ENCODE results near the gene TXNDC2.
"Not testable (repeated sequence)": the region's sequence is repeated elsewhere in the genome, so short reads cannot be mapped to it uniquely, and the experiment has no call there.

The TXNDC2 gene

GRCh38 chr18:9912285-9912684 lies 26.5 kb downstream of the TXNDC2 start:
- H3K27ac ChIP-seq (replicated peaks; ENCODE audit: low read length); H3K27me3 ChIP-seq (ENCODE audit: control insufficient read depth in 3 of 3, insufficient read depth in 3 of 3, low read depth in 1 of 3, low read length in 3 of 3); H3K4ac ChIP-seq (ENCODE audit: low read length); H2BK120ac ChIP-seq (ENCODE audit: low read depth, low read length); H3K79me1 ChIP-seq (ENCODE audit: low read depth, low read length); H4K91ac ChIP-seq (ENCODE audit: low read depth, low read length, poor library complexity); H3K4me3 ChIP-seq (ENCODE audit: low read length in 2 of 2); H2AK5ac ChIP-seq (ENCODE audit: low read depth, low read length); H3K9ac ChIP-seq (ENCODE audit: low read depth, low read length, poor library complexity); H3K4me2 ChIP-seq (ENCODE audit: insufficient read depth, low read length, poor library complexity, severe bottlenecking); H3K9me3 ChIP-seq (replicated peaks in 1 of 2; ENCODE audit: control insufficient read depth in 2 of 2, insufficient read depth in 1 of 2, low read depth in 1 of 2, low read length in 2 of 2); H4K8ac ChIP-seq (ENCODE audit: low read depth, low read length); H3K36me3 ChIP-seq (replicated peaks in 1 of 2; ENCODE audit: control insufficient read depth in 2 of 2, insufficient read depth in 2 of 2, low read length in 2 of 2); H3K18ac ChIP-seq (ENCODE audit: low read length); H3K23ac ChIP-seq (ENCODE audit: low read depth, low read length, poor library complexity); H2BK12ac ChIP-seq (ENCODE audit: low read length); H2BK5ac ChIP-seq (ENCODE audit: low read length); H2BK15ac ChIP-seq (ENCODE audit: low read length); DNase-seq (ENCODE audit: low spot score); H3K14ac ChIP-seq (ENCODE audit: low read length): not testable (repeated sequence)
- Histone ChIP-seq H2AFZ (ENCODE audit: low read length) (peak overlapping the region; percentile 96), H3K4me1 (ENCODE audit: control insufficient read depth in 2 of 2, insufficient read depth in 1 of 2, low read depth in 1 of 2, low read length in 2 of 2) (peaks cover 1 to 14% of the 10 kb centered on the region in 2 donors)
- WGBS, 2 donors (ENCODE audit: extremely low coverage in 2 of 2, insufficient read length in 2 of 2, insufficient replicate concordance in 1 of 2) = no CpG with 5 or more reads among the region's 1 CpG

DNA sequence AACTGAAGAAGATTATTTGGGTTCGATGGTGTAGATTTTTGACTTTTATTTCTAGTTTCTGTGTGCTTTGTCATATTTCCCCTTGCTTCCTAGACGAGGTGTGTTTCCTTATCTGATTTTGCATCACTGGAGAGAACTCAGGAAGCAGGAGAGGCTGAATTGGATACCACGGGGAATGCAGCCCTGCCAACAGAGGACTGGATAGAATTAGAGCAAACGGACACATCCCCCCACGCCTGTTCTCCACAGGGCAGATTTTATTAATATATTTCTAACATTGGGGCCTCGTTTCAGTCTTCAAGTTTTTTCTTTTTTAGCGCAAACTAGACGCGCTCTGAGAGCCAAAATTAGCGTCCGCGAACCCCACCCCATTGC lies 27.4 kb downstream of the TXNDC2 start:
- H3K18ac ChIP-seq (ENCODE audit: low read length) = no peak overlapping the region
- no CpG with 5 or more reads among the region's 12 CpGs for WGBS, 2 donors (ENCODE audit: extremely low coverage in 2 of 2, insufficient read length in 2 of 2, insufficient replicate concordance in 1 of 2)
- H4K91ac ChIP-seq (ENCODE audit: low read depth, low read length, poor library complexity) = no peak overlapping the region
- H3K9ac ChIP-seq (ENCODE audit: low read depth, low read length, poor library complexity) = no peak overlapping the region
- H3K36me3 ChIP-seq (replicated peaks in 1 of 2; ENCODE audit: control insufficient read depth in 2 of 2, insufficient read depth in 2 of 2, low read length in 2 of 2) = no peaks in the 10 kb centered on the region
- H3K79me1 ChIP-seq (ENCODE audit: low read depth, low read length) = peaks cover 5% of the 10 kb centered on the region
- no peak overlapping the region for H3K27ac ChIP-seq (replicated peaks; ENCODE audit: low read length)
- no peak overlapping the region for H4K8ac ChIP-seq (ENCODE audit: low read depth, low read length)
- peak overlapping the region; percentile 83 for H2BK5ac ChIP-seq (ENCODE audit: low read length)
- DNase-seq (ENCODE audit: low spot score) = no peak
- peaks cover 1 to 9% of the 10 kb centered on the region in 2 donors for H3K4me1 ChIP-seq (ENCODE audit: control insufficient read depth in 2 of 2, insufficient read depth in 1 of 2, low read depth in 1 of 2, low read length in 2 of 2)
- H3K4me3 ChIP-seq (ENCODE audit: low read length in 2 of 2) = peak overlapping the region; percentile 85 to 88
- H2AFZ ChIP-seq (ENCODE audit: low read length) = peak overlapping the region; percentile 96
- H2BK12ac ChIP-seq (ENCODE audit: low read length) = no peak overlapping the region
- H3K9me3 ChIP-seq (replicated peaks in 1 of 2; ENCODE audit: control insufficient read depth in 2 of 2, insufficient read depth in 1 of 2, low read depth in 1 of 2, low read length in 2 of 2) = no peaks in the 10 kb centered on the region
- peak overlapping the region; percentile 28 for H3K4me2 ChIP-seq (ENCODE audit: insufficient read depth, low read length, poor library complexity, severe bottlenecking)
- H3K14ac ChIP-seq (ENCODE audit: low read length) = no peak overlapping the region
- H2BK15ac ChIP-seq (ENCODE audit: low read length) = no peak overlapping the region
- peaks cover 0 to 2% (median 0%) of the 10 kb centered on the region in 3 experiments for H3K27me3 ChIP-seq (ENCODE audit: control insufficient read depth in 3 of 3, insufficient read depth in 3 of 3, low read depth in 1 of 3, low read length in 3 of 3)
- H3K4ac ChIP-seq (ENCODE audit: low read length) = no peak overlapping the region
- H2BK120ac ChIP-seq (ENCODE audit: low read depth, low read length) = no peak overlapping the region
- no peak overlapping the region for H2AK5ac ChIP-seq (ENCODE audit: low read depth, low read length)
- no peak overlapping the region for H3K23ac ChIP-seq (ENCODE audit: low read depth, low read length, poor library complexity)

DNA sequence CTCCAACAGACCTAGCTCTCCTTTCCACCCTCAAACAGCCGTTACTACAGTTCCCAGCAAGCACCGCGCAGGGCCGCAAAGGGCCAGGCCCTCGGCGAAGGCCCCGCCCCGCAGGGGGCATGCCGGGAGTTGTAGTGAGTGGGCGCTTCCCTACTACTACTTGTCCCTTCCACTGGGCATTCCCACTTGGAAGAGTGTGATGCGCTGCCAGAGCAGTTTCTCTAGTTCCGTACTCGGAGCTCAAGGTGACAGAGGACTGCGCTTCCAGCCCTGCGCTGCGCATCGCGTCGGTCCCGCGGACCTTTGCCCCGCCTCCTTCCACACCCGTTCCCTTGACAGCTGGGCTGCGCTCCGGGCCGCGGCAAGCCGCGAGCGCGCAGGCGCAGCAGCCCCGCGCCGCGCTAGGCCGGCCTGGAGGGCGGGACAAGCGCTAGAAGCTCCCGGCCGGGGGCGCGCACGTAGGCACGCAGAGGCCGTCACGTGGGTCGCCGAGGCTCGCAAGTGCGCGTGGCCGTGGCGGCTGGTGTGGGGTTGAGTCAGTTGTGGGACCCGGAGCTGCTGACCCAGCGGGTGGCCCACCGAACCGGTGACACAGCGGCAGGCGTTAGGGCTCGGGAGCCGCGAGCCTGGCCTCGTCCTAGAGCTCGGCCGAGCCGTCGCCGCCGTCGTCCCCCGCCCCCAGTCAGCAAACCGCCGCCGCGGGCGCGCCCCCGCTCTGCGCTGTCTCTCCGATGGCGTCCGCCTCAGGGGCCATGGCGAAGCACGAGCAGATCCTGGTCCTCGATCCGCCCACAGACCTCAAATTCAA lies 28.0 kb downstream of the TXNDC2 start, which contains the start of gene VAPA:
VAPA (plus strand) TSS at position 491 of the 808 bp plus-strand sequence; CDS start at position 732, 241 bp downstream.
- Histone ChIP-seq H2BK5ac (ENCODE audit: low read length) (peak within 1 kb of the TSS; percentile 83), H2BK120ac (ENCODE audit: low read depth, low read length) (peak within 1 kb of the TSS; percentile 51), H3K9me3 (replicated peaks in 1 of 2; ENCODE audit: control insufficient read depth in 2 of 2, insufficient read depth in 1 of 2, low read depth in 1 of 2, low read length in 2 of 2) (no peaks in the 10 kb centered on the region), H3K23ac (ENCODE audit: low read depth, low read length, poor library complexity) (peak within 1 kb of the TSS; percentile 99), H3K36me3 (replicated peaks in 1 of 2; ENCODE audit: control insufficient read depth in 2 of 2, insufficient read depth in 2 of 2, low read length in 2 of 2) (no peaks in the 10 kb centered on the region), H2AFZ (ENCODE audit: low read length) (peak within 1 kb of the TSS; percentile 96), H4K8ac (ENCODE audit: low read depth, low read length) (no peak within 1 kb of the TSS), H2BK12ac (ENCODE audit: low read length) (no peak within 1 kb of the TSS), H3K18ac (ENCODE audit: low read length) (peak within 1 kb of the TSS; percentile 99), H2AK5ac (ENCODE audit: low read depth, low read length) (peak within 1 kb of the TSS; percentile 72), H3K27ac (replicated peaks; ENCODE audit: low read length) (peak within 1 kb of the TSS; percentile 88), H3K4me2 (ENCODE audit: insufficient read depth, low read length, poor library complexity, severe bottlenecking) (peak within 1 kb of the TSS; percentile 75), H3K9ac (ENCODE audit: low read depth, low read length, poor library complexity) (peak within 1 kb of the TSS; percentile 99), H3K4me1 (ENCODE audit: control insufficient read depth in 2 of 2, insufficient read depth in 1 of 2, low read depth in 1 of 2, low read length in 2 of 2) (peaks cover 1 to 9% of the 10 kb centered on the region in 2 donors), H3K79me1 (ENCODE audit: low read depth, low read length) (peaks cover 5% of the 10 kb centered on the region), H4K91ac (ENCODE audit: low read depth, low read length, poor library complexity) (no peak within 1 kb of the TSS), H3K14ac (ENCODE audit: low read length) (peak within 1 kb of the TSS; percentile 82), H2BK15ac (ENCODE audit: low read length) (no peak within 1 kb of the TSS), H3K4ac (ENCODE audit: low read length) (no peak within 1 kb of the TSS), H3K27me3 (ENCODE audit: control insufficient read depth in 3 of 3, insufficient read depth in 3 of 3, low read depth in 1 of 3, low read length in 3 of 3) (peaks cover 0 to 2% (median 0%) of the 10 kb centered on the region in 3 experiments), H3K4me3 (ENCODE audit: low read length in 2 of 2) (peak within 1 kb of the TSS; percentile 85 to 88)
- no CpG with 5 or more reads among the region's 87 CpGs for WGBS, 2 donors (ENCODE audit: extremely low coverage in 2 of 2, insufficient read length in 2 of 2, insufficient replicate concordance in 1 of 2)
- DNase-seq (ENCODE audit: low spot score) = peak; percentile 96

DNA sequence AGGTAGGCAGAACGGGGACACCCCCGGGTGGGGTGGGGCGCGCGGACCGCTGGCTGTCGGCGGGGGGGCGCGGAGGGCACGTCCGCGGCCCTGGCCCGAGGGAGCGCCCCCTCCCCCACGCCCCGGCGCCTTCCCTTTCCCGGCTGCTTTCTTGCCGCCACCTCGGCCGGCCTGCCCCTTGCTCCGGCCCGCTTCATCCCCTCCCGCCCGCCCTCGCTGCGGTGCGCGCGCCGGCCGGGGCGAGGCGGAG lies 28.5 kb downstream of the TXNDC2 start:
- Histone ChIP-seq H3K36me3 (replicated peaks in 1 of 2; ENCODE audit: control insufficient read depth in 2 of 2, insufficient read depth in 2 of 2, low read length in 2 of 2) (no peaks in the 10 kb centered on the region), H3K27ac (replicated peaks; ENCODE audit: low read length) (peak overlapping the region; percentile 88), H3K14ac (ENCODE audit: low read length) (peak overlapping the region; percentile 82), H3K27me3 (ENCODE audit: control insufficient read depth in 3 of 3, insufficient read depth in 3 of 3, low read depth in 1 of 3, low read length in 3 of 3) (no peaks in the 10 kb centered on the region), H3K4me2 (ENCODE audit: insufficient read depth, low read length, poor library complexity, severe bottlenecking) (no peak overlapping the region), H3K18ac (ENCODE audit: low read length) (peak overlapping the region; percentile 99), H3K9me3 (replicated peaks in 1 of 2; ENCODE audit: control insufficient read depth in 2 of 2, insufficient read depth in 1 of 2, low read depth in 1 of 2, low read length in 2 of 2) (no peaks in the 10 kb centered on the region), H3K79me1 (ENCODE audit: low read depth, low read length) (peaks cover 5% of the 10 kb centered on the region), H3K4ac (ENCODE audit: low read length) (no peak overlapping the region), H2BK15ac (ENCODE audit: low read length) (no peak overlapping the region), H2BK12ac (ENCODE audit: low read length) (no peak overlapping the region), H3K23ac (ENCODE audit: low read depth, low read length, poor library complexity) (peak overlapping the region; percentile 99), H2AK5ac (ENCODE audit: low read depth, low read length) (no peak overlapping the region), H3K9ac (ENCODE audit: low read depth, low read length, poor library complexity) (peak overlapping the region; percentile 99), H2BK120ac (ENCODE audit: low read depth, low read length) (peak overlapping the region; percentile 51), H4K91ac (ENCODE audit: low read depth, low read length, poor library complexity) (no peak overlapping the region), H2AFZ (ENCODE audit: low read length) (peak overlapping the region; percentile 96), H4K8ac (ENCODE audit: low read depth, low read length) (no peak overlapping the region), H3K4me3 (ENCODE audit: low read length in 2 of 2) (peak overlapping the region; percentile 85 to 88), H2BK5ac (ENCODE audit: low read length) (peak overlapping the region; percentile 83), H3K4me1 (ENCODE audit: control insufficient read depth in 2 of 2, insufficient read depth in 1 of 2, low read depth in 1 of 2, low read length in 2 of 2) (peaks cover 1 to 10% of the 10 kb centered on the region in 2 donors)
- no peak for DNase-seq (ENCODE audit: low spot score)
- no CpG with 5 or more reads among the region's 35 CpGs for WGBS, 2 donors (ENCODE audit: extremely low coverage in 2 of 2, insufficient read length in 2 of 2, insufficient replicate concordance in 1 of 2)

All from neuronal stem cell (in vitro differentiated cells).